ENCODE data around the gene PARVA. TPM values are rescaled to one million over a fixed set of nuclear protein-coding genes. Genes with fewer than 3 reads are reported as not detected.

Gene PARVA
- total RNA-seq, 4 donors from 2014 or later: 64.0 to 164 (median 93.5) TPM

DNA sequence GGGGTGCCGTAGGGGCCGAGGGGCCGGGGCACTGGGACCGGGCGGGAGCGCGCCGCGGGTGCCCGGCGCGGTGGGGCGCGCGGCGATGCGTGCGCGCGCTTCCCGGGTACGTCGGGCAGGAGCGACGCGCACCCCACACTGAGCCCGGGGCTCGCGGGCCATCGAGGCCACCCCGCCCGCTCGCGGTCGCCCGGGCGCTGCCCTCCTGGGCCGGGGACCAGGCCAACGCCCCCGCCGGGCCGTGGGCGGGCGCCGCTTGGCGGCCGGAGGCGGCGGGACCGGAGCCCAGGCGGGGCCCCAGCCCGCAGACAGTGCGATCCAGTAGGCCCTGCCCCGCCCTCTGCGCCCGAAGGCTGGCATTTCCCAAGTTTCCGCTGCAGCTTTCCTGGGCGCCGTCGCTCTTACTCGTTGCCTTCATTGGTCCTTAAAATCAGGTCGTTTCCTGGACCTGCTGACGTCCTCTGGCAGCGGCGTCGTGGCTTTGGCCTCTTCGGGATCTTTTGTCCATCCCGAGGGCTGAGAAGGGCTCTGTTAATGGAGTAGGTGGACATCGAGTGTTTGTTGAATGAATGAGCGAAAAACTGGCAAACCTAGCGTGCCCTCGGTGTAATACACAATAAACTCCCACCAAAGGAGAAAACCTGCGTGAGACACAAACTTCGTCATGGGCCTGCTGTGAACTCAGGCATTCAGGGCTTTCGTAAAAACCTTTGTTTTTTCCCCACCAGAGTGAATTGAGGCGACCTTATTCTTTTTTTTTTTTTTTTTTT lies 638 bp downstream of the PARVA start:
- DNase-seq (ENCODE audit: low spot score) (no peak), ATAC-seq (ENCODE audit: low FRiP score) (peak; percentile 66)
- TF ChIP-seq, protein P1, sequence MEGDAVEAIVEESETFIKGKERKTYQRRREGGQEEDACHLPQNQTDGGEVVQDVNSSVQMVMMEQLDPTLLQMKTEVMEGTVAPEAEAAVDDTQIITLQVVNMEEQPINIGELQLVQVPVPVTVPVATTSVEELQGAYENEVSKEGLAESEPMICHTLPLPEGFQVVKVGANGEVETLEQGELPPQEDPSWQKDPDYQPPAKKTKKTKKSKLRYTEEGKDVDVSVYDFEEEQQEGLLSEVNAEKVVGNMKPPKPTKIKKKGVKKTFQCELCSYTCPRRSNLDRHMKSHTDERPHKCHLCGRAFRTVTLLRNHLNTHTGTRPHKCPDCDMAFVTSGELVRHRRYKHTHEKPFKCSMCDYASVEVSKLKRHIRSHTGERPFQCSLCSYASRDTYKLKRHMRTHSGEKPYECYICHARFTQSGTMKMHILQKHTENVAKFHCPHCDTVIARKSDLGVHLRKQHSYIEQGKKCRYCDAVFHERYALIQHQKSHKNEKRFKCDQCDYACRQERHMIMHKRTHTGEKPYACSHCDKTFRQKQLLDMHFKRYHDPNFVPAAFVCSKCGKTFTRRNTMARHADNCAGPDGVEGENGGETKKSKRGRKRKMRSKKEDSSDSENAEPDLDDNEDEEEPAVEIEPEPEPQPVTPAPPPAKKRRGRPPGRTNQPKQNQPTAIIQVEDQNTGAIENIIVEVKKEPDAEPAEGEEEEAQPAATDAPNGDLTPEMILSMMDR (IDR thresholded peaks at IDR 0.05): no peak

DNA sequence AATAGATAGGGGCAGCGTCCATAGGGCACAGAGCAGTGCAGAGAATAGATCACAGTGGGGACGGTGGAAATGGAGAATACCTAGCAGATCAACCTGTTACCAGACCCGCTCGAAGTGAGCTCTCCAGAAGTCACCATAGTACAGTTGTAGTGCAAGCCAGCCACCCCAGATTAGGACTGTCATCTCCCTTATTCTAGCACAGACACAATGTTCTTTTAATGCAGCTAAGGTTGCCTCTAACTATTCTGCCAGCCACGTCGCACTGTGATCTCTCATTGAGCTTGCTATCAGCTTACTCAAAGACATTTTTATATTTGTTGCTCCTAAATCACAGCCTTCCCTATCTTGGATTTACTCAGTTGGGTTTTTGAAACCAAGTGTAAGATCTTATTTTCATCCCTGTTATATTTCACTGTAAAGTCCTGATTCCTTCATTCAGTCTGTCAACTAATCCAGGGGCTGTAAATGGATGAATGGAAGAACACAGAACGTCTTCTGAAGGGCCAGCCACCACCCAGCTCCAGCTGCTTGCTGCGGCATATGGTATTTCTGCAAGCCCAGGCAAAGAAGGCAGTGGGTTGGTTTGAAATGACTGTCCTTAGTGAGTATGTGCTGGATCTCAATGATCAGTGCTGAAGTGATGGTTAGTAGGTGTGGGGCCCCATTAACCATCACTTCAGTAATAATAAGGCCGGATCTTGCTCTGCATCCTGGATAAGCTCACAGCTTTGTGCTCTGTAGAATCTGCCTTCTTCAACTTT lies 3.4 kb downstream of the PARVA start:
- DNase-seq (ENCODE audit: low spot score): no peak

DNA sequence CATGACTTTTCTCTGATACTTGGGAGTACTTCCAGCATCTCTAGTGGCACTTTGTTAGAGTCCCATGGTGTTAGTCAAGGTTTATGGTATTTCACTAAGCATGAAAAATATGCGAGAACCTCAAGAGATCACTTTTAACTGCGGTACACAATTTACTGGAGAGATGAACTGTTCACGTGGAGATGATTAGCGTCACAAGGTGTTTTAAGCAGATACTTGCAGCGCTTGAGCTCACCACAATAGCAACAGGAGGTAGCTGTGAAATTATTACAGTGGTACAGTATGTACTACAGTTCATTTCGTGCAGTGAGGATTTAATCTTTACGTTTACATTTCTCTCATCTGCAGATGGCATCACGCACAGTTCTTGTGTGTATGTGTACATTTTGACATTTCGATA lies 4.5 kb downstream of the PARVA start:
- ATAC-seq (ENCODE audit: low FRiP score) (no peak), DNase-seq (ENCODE audit: low spot score) (no peak)
- TF ChIP-seq, protein P1 (IDR thresholded peaks at IDR 0.05): no peak

More for the DNA sequence above, 3.4 kb downstream of the PARVA start:
- no peak for ATAC-seq (ENCODE audit: low FRiP score)
- TF ChIP-seq, protein P1 (IDR thresholded peaks at IDR 0.05): no peak

DNA sequence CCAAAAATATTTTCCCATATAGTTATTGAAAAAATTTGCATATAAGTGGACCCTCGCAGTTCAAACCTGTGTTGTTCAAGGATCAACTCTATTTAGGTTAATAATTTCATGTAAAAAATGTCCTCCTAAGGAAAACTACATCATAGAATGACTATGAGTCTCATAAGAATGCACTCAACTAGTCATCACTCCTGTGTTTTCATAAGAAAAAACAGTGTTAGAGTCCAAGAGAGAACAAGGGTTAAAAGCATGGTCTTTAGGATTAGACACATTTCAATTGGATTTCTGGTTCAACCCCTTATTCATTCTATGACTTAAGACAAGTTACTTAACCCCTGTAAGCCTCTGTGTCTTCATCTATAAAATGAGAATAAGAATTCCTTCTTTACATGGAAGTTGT lies 5.1 kb downstream of the PARVA start:
- no peak for DNase-seq (ENCODE audit: low spot score)
- no peak for ATAC-seq (ENCODE audit: low FRiP score)
- TF ChIP-seq, protein P1 (IDR thresholded peaks at IDR 0.05): no peak

DNA sequence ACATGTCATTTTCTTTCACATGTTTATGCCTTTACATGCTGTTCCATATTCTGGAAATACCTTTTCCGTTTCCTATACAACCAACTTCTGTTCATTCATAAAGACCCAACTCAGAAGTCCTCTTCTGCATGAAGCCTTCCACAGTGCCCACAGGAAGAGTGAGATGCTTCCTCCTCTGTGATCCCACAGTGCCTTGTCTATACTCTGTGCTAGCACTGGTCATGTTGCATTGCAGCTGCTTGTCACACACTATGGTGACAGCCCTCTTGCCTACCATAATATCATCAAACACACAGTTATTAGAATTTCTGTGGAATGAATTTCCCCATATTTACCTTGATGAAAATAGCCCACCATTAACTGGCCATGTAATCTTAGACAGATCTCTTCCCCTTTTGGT lies 8.9 kb downstream of the PARVA start:
- ATAC-seq (ENCODE audit: low FRiP score) (no peak), DNase-seq (ENCODE audit: low spot score) (no peak)

DNA sequence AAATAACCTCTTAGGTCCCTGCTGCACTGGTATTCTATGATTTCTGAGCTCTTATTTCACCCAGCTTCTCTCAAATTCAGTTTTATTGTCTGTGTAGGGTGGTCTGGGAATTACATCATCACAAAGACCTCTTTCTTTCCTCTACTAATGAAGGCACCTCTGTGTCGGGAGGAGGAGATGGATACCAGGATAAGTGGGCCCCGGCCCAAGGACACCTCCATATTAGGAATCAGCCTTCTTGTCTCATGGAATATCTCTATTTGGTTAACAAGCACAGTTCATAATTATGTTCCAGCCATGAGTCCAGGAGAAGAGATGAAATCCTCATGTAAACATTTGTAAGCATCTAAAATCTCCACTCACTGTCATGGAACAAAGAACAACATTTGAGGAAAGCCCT lies 9.4 kb downstream of the PARVA start:
- TF ChIP-seq, protein P1 (IDR thresholded peaks at IDR 0.05): no peak
- no peak for ATAC-seq (ENCODE audit: low FRiP score)
- DNase-seq (ENCODE audit: low spot score): no peak

More for the DNA sequence above, 8.9 kb downstream of the PARVA start:
- TF ChIP-seq, protein P1 (IDR thresholded peaks at IDR 0.05): no peak

Measured in omental fat pad (tissue), 4 donors.